ENCODE results near the gene DUSP9. TPM values are rescaled to one million over a fixed set of nuclear protein-coding genes. Genes with fewer than 3 reads are reported as not detected.

DUSP9 gene
- total RNA-seq, 1 experiment from 2014 or later, result 0.92 TPM

GRCh38 chrX:153647461-153648357 is 706 bp downstream of the DUSP9 start:
- DNase-seq (ENCODE audit: low spot score), result no peak
- H3K9me3 ChIP-seq (ENCODE audit: low read depth, low read length, poor library complexity, severe bottlenecking), result no peaks in the 10 kb centered on the region
- peaks cover 25% of the 10 kb centered on the region for H3K27me3 ChIP-seq (replicated peaks; ENCODE audit: insufficient read depth, low read depth, low read length, poor library complexity)
- ChIA-PET CTCF (interaction anchor here (0.9 kb wide), 1 partner anchor 8 kb away, joined by 3 read pairs; no protein-coding TSS in a partner anchor), POLR2A (ENCODE audit: low non-redundant PET) (no interaction called here)
- no peak overlapping the region for H3K27ac ChIP-seq (ENCODE audit: low read depth, low read length, poor library complexity, severe bottlenecking)
- no TSS peak for BruUV-seq (replicated peaks)
- no peak for TF ChIP-seq EZH2 (IDR thresholded peaks at IDR 0.05; ENCODE audit: borderline replicate concordance, low read depth, low read length, poor library complexity, severe bottlenecking)
- TF ChIP-seq, protein P1, sequence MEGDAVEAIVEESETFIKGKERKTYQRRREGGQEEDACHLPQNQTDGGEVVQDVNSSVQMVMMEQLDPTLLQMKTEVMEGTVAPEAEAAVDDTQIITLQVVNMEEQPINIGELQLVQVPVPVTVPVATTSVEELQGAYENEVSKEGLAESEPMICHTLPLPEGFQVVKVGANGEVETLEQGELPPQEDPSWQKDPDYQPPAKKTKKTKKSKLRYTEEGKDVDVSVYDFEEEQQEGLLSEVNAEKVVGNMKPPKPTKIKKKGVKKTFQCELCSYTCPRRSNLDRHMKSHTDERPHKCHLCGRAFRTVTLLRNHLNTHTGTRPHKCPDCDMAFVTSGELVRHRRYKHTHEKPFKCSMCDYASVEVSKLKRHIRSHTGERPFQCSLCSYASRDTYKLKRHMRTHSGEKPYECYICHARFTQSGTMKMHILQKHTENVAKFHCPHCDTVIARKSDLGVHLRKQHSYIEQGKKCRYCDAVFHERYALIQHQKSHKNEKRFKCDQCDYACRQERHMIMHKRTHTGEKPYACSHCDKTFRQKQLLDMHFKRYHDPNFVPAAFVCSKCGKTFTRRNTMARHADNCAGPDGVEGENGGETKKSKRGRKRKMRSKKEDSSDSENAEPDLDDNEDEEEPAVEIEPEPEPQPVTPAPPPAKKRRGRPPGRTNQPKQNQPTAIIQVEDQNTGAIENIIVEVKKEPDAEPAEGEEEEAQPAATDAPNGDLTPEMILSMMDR (conservative IDR thresholded peaks at IDR 0.05; ENCODE audit: low read depth, low read length), result no peak
- no peaks in the 10 kb centered on the region for H3K4me1 ChIP-seq (ENCODE audit: insufficient read depth, low read length, poor library complexity, severe bottlenecking)
- H3K4me3 ChIP-seq (ENCODE audit: low read depth, low read length, poor library complexity, severe bottlenecking), result no peak overlapping the region
- intact Hi-C loops (cut with micrococcal nuclease; ENCODE audit: unreplicated experiment), result loop anchor here (1.0 to 2.0 kb wide), 2 partner anchors 21 to 77 kb away; partner anchors contain the start of genes ABCD1 and BCAP31
- H3K36me3 ChIP-seq (ENCODE audit: insufficient read depth, low read length, poor library complexity, severe bottlenecking), result no peaks in the 10 kb centered on the region

GRCh38 chrX:153648358-153649177 is 1.6 kb downstream of the DUSP9 start:
- TF ChIP-seq EZH2 (IDR thresholded peaks at IDR 0.05; ENCODE audit: borderline replicate concordance, low read depth, low read length, poor library complexity, severe bottlenecking), result no peak
- TF ChIP-seq, protein P1 (conservative IDR thresholded peaks at IDR 0.05; ENCODE audit: low read depth, low read length), result no peak
- BruUV-seq (replicated peaks), result no TSS peak
- H3K27me3 ChIP-seq (replicated peaks; ENCODE audit: insufficient read depth, low read depth, low read length, poor library complexity), result peaks cover 16% of the 10 kb centered on the region
- ChIA-PET POLR2A (ENCODE audit: low non-redundant PET) (no interaction called here), CTCF (no interaction called here)
- intact Hi-C loops (cut with micrococcal nuclease; ENCODE audit: unreplicated experiment), result no loop called here
- H3K4me3 ChIP-seq (ENCODE audit: low read depth, low read length, poor library complexity, severe bottlenecking), result no peak overlapping the region
- no peaks in the 10 kb centered on the region for H3K36me3 ChIP-seq (ENCODE audit: insufficient read depth, low read length, poor library complexity, severe bottlenecking)
- DNase-seq (ENCODE audit: low spot score), result no peak
- no peak overlapping the region for H3K27ac ChIP-seq (ENCODE audit: low read depth, low read length, poor library complexity, severe bottlenecking)
- H3K4me1 ChIP-seq (ENCODE audit: insufficient read depth, low read length, poor library complexity, severe bottlenecking), result no peaks in the 10 kb centered on the region
- H3K9me3 ChIP-seq (ENCODE audit: low read depth, low read length, poor library complexity, severe bottlenecking), result no peaks in the 10 kb centered on the region

DNA sequence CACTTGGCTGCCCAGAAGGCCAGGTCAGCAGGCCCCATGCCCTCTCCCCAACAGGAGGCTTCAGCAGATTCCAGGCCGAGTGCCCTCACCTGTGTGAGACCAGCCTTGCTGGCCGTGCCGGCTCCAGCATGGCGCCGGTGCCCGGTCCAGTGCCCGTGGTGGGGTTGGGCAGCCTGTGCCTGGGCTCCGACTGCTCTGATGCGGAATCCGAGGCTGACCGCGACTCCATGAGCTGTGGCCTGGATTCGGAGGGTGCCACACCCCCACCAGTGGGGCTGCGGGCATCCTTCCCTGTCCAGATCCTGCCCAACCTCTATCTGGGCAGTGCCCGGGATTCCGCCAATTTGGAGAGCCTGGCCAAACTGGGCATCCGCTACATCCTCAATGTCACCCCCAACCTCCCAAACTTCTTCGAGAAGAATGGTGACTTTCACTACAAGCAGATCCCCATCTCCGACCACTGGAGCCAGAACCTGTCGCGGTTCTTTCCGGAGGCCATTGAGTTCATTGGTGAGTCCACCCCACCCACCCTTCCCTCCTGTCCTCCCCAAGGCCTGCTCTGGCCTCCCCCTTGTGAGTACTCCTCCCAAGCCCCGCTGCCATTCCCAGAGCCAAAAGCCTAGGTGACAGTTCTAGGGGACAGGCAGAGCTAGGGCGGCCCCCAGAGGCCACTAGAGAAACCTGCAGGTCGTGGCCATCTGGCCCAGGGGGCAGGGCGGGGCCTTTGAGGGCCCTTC is 2.3 kb downstream of the DUSP9 start:
- ChIA-PET CTCF (interaction anchor here (0.6 kb wide), 1 partner anchor 11 kb away, joined by 3 read pairs; no protein-coding TSS in a partner anchor), POLR2A (ENCODE audit: low non-redundant PET) (no interaction called here)
- peaks cover 15% of the 10 kb centered on the region for H3K27me3 ChIP-seq (replicated peaks; ENCODE audit: insufficient read depth, low read depth, low read length, poor library complexity)
- no peak overlapping the region for H3K27ac ChIP-seq (ENCODE audit: low read depth, low read length, poor library complexity, severe bottlenecking)
- intact Hi-C loops (cut with micrococcal nuclease; ENCODE audit: unreplicated experiment), result no loop called here
- H3K9me3 ChIP-seq (ENCODE audit: low read depth, low read length, poor library complexity, severe bottlenecking), result peaks cover 5% of the 10 kb centered on the region
- TF ChIP-seq, protein P1 (conservative IDR thresholded peaks at IDR 0.05; ENCODE audit: low read depth, low read length), result peak; percentile 41
- no peak for TF ChIP-seq EZH2 (IDR thresholded peaks at IDR 0.05; ENCODE audit: borderline replicate concordance, low read depth, low read length, poor library complexity, severe bottlenecking)
- H3K4me3 ChIP-seq (ENCODE audit: low read depth, low read length, poor library complexity, severe bottlenecking), result no peak overlapping the region
- no peaks in the 10 kb centered on the region for H3K4me1 ChIP-seq (ENCODE audit: insufficient read depth, low read length, poor library complexity, severe bottlenecking)
- no TSS peak for BruUV-seq (replicated peaks)
- no peaks in the 10 kb centered on the region for H3K36me3 ChIP-seq (ENCODE audit: insufficient read depth, low read length, poor library complexity, severe bottlenecking)
- DNase-seq (ENCODE audit: low spot score), result peak; percentile 25

Measured in A673 (cell line).